Smooth muscle cell (in vitro differentiated cells): ENCODE results near the gene COPS6. TPM values are rescaled to one million over a fixed set of nuclear protein-coding genes. Genes with fewer than 3 reads are reported as not detected.

Source experiments
- DNase-seq: peaks from one replicate; lab custom pipeline; 2025; ENCODE audit not compliant: unreplicated experiment; lab: John Stamatoyannopoulos, UW
- H2AFZ ChIP-seq: fragments of 200-600 bp; sonication (generic); 2 replicates; pipeline ENCODE4 v1.6.0; 2016; ENCODE audit warnings: antibody characterized with exemption, low read depth, mild to moderate bottlenecking
- H3F3A ChIP-seq: fragments of 200-600 bp; sonication (generic); 2 replicates; pipeline ENCODE4 v1.6.0; 2017; ENCODE audit warnings: antibody characterized with exemption, low read depth
- H3K27ac ChIP-seq: fragments of 200-600 bp; sonication (generic); 2 replicates; pipeline ENCODE4 v1.5.1; 2016; ENCODE audit warnings: low read depth, mild to moderate bottlenecking
- H3K27me3 ChIP-seq: fragments of 200-600 bp; sonication (generic); 2 replicates; pipeline ENCODE4 v1.6.1; 2016; ENCODE audit warnings: low read depth, mild to moderate bottlenecking
- H3K36me3 ChIP-seq: fragments of 200-600 bp; sonication (generic); 2 replicates; pipeline ENCODE4 v1.5.1; 2016; ENCODE audit warnings: low read depth
- H3K4me1 ChIP-seq: fragments of 200-600 bp; sonication (generic); 2 replicates; pipeline ENCODE4 v1.5.1; 2016; ENCODE audit warnings: low read depth
- H3K4me2 ChIP-seq: fragments of 200-600 bp; sonication (generic); 2 replicates; pipeline ENCODE4 v1.6.0; 2016; ENCODE audit warnings: mild to moderate bottlenecking
- H3K4me3 ChIP-seq: fragments of 200-600 bp; sonication (generic); 2 replicates; pipeline ENCODE4 v1.5.1; 2016; ENCODE audit warnings: mild to moderate bottlenecking
- H3K79me2 ChIP-seq: fragments of 200-600 bp; sonication (generic); 2 replicates; pipeline ENCODE4 v1.6.0; 2016; ENCODE audit warnings: low read depth, mild to moderate bottlenecking
- H3K9ac ChIP-seq: fragments of 200-600 bp; sonication (generic); 2 replicates; pipeline ENCODE4 v1.6.0; 2016; ENCODE audit warnings: low read depth
- H3K9me3 ChIP-seq: fragments of 200-600 bp; sonication (generic); replicated peaks from 2 replicates; pipeline ENCODE4 v1.5.1; 2016; ENCODE audit warnings: low read depth
- H4K20me1 ChIP-seq: fragments of 200-600 bp; sonication (generic); 2 replicates; pipeline ENCODE4 v1.6.0; 2016; ENCODE audit warnings: low read depth
- CTCF ChIP-seq: fragments of 200-600 bp; sonication (generic); IDR thresholded peaks from 2 replicates; pipeline ENCODE4 v1.5.1; 2017; ENCODE audit warnings: borderline replicate concordance, mild to moderate bottlenecking, antibody characterized with exemption; ENCODE audit not compliant: insufficient read depth, poor library complexity, severe bottlenecking
- WGBS: methylation state at CpG from one replicate; pipeline ENCODE4 v1.1.7; 2016; ENCODE audit warnings: low lambda C conversion rate; 5-methylcytosine and 5-hydroxymethylcytosine counted together
- polyA plus RNA-seq: library from polyadenylated mRNA; unstranded; fragments of >200 nt; fragmentation: Nextera tagmentation; extraction: Ambion mirVana; gene quantifications from 2 replicates; pipeline ENCODE4 v1.2.1, GENCODE V29; 2016
- total RNA-seq: library from RNA; depleted of rRNA; stranded (reverse); fragments of >200 nt; gene quantifications from 2 replicates; pipeline ENCODE4 v1.2.3, GENCODE V29; 2014

The COPS6 gene
- total and polyA plus RNA-seq, 2 experiments from 2014 or later = 107 to 259 TPM

- peak overlapping the region; percentile 97 for H3K9ac ChIP-seq
Observed at GRCh38 chr7:100099452-100099851, 10.7 kb downstream of the COPS6 start.

GRCh38 chr7:100100420-100101015, 11.7 kb downstream of the COPS6 start:
- Histone ChIP-seq H3K27me3 (no peaks in the 10 kb centered on the region), H3K4me3 (peak overlapping the region; percentile 93), H3K36me3 (peaks cover 19% of the 10 kb centered on the region), H3K79me2 (peaks cover 25% of the 10 kb centered on the region), H3K27ac (peak overlapping the region; percentile 99), H3K4me1 (peaks cover 15% of the 10 kb centered on the region), H3F3A (peaks cover 11% of the 10 kb centered on the region), H3K9ac (peak overlapping the region; percentile 97), H2AFZ (no peak overlapping the region), H4K20me1 (peaks cover 14% of the 10 kb centered on the region), H3K4me2 (peak overlapping the region; percentile 100), H3K9me3 (no peaks in the 10 kb centered on the region)
- no peak for TF ChIP-seq CTCF
- 1% methylated on average over 57 of the region's 61 CpGs for WGBS
- peak; percentile 86 for DNase-seq

More at GRCh38 chr7:100099452-100099851, 10.7 kb downstream of the COPS6 start:
- no peaks in the 10 kb centered on the region for H3K9me3 ChIP-seq
- no peak for TF ChIP-seq CTCF
- peaks cover 14% of the 10 kb centered on the region for H4K20me1 ChIP-seq
- no peak overlapping the region for H3K27ac ChIP-seq
- H3K79me2 ChIP-seq = peaks cover 25% of the 10 kb centered on the region
- peak overlapping the region; percentile 93 for H3K4me3 ChIP-seq
- peaks cover 15% of the 10 kb centered on the region for H3K4me1 ChIP-seq
- H2AFZ ChIP-seq = no peak overlapping the region
- H3F3A ChIP-seq = peaks cover 11% of the 10 kb centered on the region
- H3K27me3 ChIP-seq = no peaks in the 10 kb centered on the region
- no peak for DNase-seq
- H3K36me3 ChIP-seq = peaks cover 19% of the 10 kb centered on the region
- peak overlapping the region; percentile 100 for H3K4me2 ChIP-seq
- WGBS = 92% methylated on average over 12 of the region's 12 CpGs

GRCh38 chr7:100101016-100101862, 12.5 kb downstream of the COPS6 start, which contains the start of the genes AP4M1 and MCM7:
TSS of gene AP4M1 (plus strand) at chr7:100101643. CDS start at chr7:100101715, 72 bp downstream.
TSS of gene MCM7 (minus strand) at chr7:100101397. CDS start at chr7:100101294, 103 bp downstream.
- under 1% methylated on average over 73 of the region's 80 CpGs for WGBS
- H3K4me2 ChIP-seq = peak within 1 kb of the TSS; percentile 100
- peaks cover 25% of the 10 kb centered on the region for H3K79me2 ChIP-seq

More at GRCh38 chr7:100101016-100101862, 12.5 kb downstream of the COPS6 start, which contains the start of the genes AP4M1 and MCM7:
- TF ChIP-seq CTCF = no peak
- Histone ChIP-seq H3K9ac (peak within 1 kb of the TSS; percentile 97), H3K27ac (peak within 1 kb of the TSS; percentile 99), H3F3A (peaks cover 11% of the 10 kb centered on the region), H3K27me3 (no peaks in the 10 kb centered on the region), H3K9me3 (no peaks in the 10 kb centered on the region), H3K4me1 (peaks cover 15% of the 10 kb centered on the region), H4K20me1 (peaks cover 14% of the 10 kb centered on the region), H3K4me3 (peak within 1 kb of the TSS; percentile 93), H2AFZ (peak within 1 kb of the TSS; percentile 54), H3K36me3 (peaks cover 19% of the 10 kb centered on the region)
- peak; percentile 88 for DNase-seq
